ENCODE results near the gene EPHA8.

The EPHA8 gene

GRCh38 chr1:22537441-22538139 is 25.7 kb upstream of the EPHA8 start:
- no peaks in the 10 kb centered on the region for H3K36me3 ChIP-seq (ENCODE audit: control insufficient read depth, insufficient read depth, low read length, severe bottlenecking)
- no peaks in the 10 kb centered on the region for H3K9me3 ChIP-seq (ENCODE audit: control insufficient read depth, low read length)
- peaks cover 6% of the 10 kb centered on the region for H3K4me1 ChIP-seq (ENCODE audit: control insufficient read depth, insufficient read depth, low read length)
- no peak overlapping the region for H3K9ac ChIP-seq (ENCODE audit: low read length)
- no peaks in the 10 kb centered on the region for H3K27me3 ChIP-seq (replicated peaks; ENCODE audit: control insufficient read depth, insufficient read depth, low read length)
- DNase-seq (ENCODE audit: low read depth): no peak
- no peak overlapping the region for H3K4me3 ChIP-seq (ENCODE audit: low read length)

GRCh38 chr1:22539510-22540118 is 23.7 kb upstream of the EPHA8 start:
- Histone ChIP-seq H3K27me3 (replicated peaks; ENCODE audit: control insufficient read depth, insufficient read depth, low read length) (peaks cover 10% of the 10 kb centered on the region), H3K9ac (ENCODE audit: low read length) (no peak overlapping the region), H3K4me3 (ENCODE audit: low read length) (no peak overlapping the region), H3K36me3 (ENCODE audit: control insufficient read depth, insufficient read depth, low read length, severe bottlenecking) (no peaks in the 10 kb centered on the region), H3K4me1 (ENCODE audit: control insufficient read depth, insufficient read depth, low read length) (peaks cover 6% of the 10 kb centered on the region), H3K9me3 (ENCODE audit: control insufficient read depth, low read length) (no peaks in the 10 kb centered on the region)
- DNase-seq (ENCODE audit: low read depth): no peak

- Histone ChIP-seq H3K4me1 (ENCODE audit: control insufficient read depth, insufficient read depth, low read length) (peaks cover 6% of the 10 kb centered on the region), H3K9me3 (ENCODE audit: control insufficient read depth, low read length) (no peaks in the 10 kb centered on the region), H3K36me3 (ENCODE audit: control insufficient read depth, insufficient read depth, low read length, severe bottlenecking) (no peaks in the 10 kb centered on the region), H3K9ac (ENCODE audit: low read length) (no peak overlapping the region), H3K27me3 (replicated peaks; ENCODE audit: control insufficient read depth, insufficient read depth, low read length) (peaks cover 16% of the 10 kb centered on the region), H3K4me3 (ENCODE audit: low read length) (no peak overlapping the region)
- DNase-seq (ENCODE audit: low read depth): no peak
These were observed 23.0 kb upstream of the EPHA8 start for GRCh38 chr1:22540337-22540736.

- H3K36me3 ChIP-seq (ENCODE audit: control insufficient read depth, insufficient read depth, low read length, severe bottlenecking): no peaks in the 10 kb centered on the region
- no peaks in the 10 kb centered on the region for H3K9me3 ChIP-seq (ENCODE audit: control insufficient read depth, low read length)
- no peak for DNase-seq (ENCODE audit: low read depth)
- no peak overlapping the region for H3K9ac ChIP-seq (ENCODE audit: low read length)
- H3K4me1 ChIP-seq (ENCODE audit: control insufficient read depth, insufficient read depth, low read length): peaks cover 6% of the 10 kb centered on the region
- peaks cover 42% of the 10 kb centered on the region for H3K27me3 ChIP-seq (replicated peaks; ENCODE audit: control insufficient read depth, insufficient read depth, low read length)
- no peak overlapping the region for H3K4me3 ChIP-seq (ENCODE audit: low read length)
These were observed 20.4 kb upstream of the EPHA8 start for GRCh38 chr1:22542886-22543285.

GRCh38 chr1:22543679-22544078 is 19.6 kb upstream of the EPHA8 start:
- peaks cover 6% of the 10 kb centered on the region for H3K4me1 ChIP-seq (ENCODE audit: control insufficient read depth, insufficient read depth, low read length)
- H3K4me3 ChIP-seq (ENCODE audit: low read length): no peak overlapping the region
- no peak overlapping the region for H3K9ac ChIP-seq (ENCODE audit: low read length)
- DNase-seq (ENCODE audit: low read depth): no peak
- no peaks in the 10 kb centered on the region for H3K36me3 ChIP-seq (ENCODE audit: control insufficient read depth, insufficient read depth, low read length, severe bottlenecking)
- no peaks in the 10 kb centered on the region for H3K9me3 ChIP-seq (ENCODE audit: control insufficient read depth, low read length)
- peaks cover 47% of the 10 kb centered on the region for H3K27me3 ChIP-seq (replicated peaks; ENCODE audit: control insufficient read depth, insufficient read depth, low read length)

- no peak overlapping the region for H3K4me3 ChIP-seq (ENCODE audit: low read length)
- DNase-seq (ENCODE audit: low read depth): no peak
- peaks cover 6% of the 10 kb centered on the region for H3K4me1 ChIP-seq (ENCODE audit: control insufficient read depth, insufficient read depth, low read length)
- peaks cover 53% of the 10 kb centered on the region for H3K27me3 ChIP-seq (replicated peaks; ENCODE audit: control insufficient read depth, insufficient read depth, low read length)
- no peaks in the 10 kb centered on the region for H3K9me3 ChIP-seq (ENCODE audit: control insufficient read depth, low read length)
- H3K36me3 ChIP-seq (ENCODE audit: control insufficient read depth, insufficient read depth, low read length, severe bottlenecking): no peaks in the 10 kb centered on the region
- H3K9ac ChIP-seq (ENCODE audit: low read length): no peak overlapping the region
These were observed 18.7 kb upstream of the EPHA8 start for GRCh38 chr1:22544606-22545005.

GRCh38 chr1:22545141-22545540 is 18.1 kb upstream of the EPHA8 start:
- no peak overlapping the region for H3K4me3 ChIP-seq (ENCODE audit: low read length)
- no peaks in the 10 kb centered on the region for H3K36me3 ChIP-seq (ENCODE audit: control insufficient read depth, insufficient read depth, low read length, severe bottlenecking)
- no peak for DNase-seq (ENCODE audit: low read depth)
- peaks cover 5% of the 10 kb centered on the region for H3K4me1 ChIP-seq (ENCODE audit: control insufficient read depth, insufficient read depth, low read length)
- no peaks in the 10 kb centered on the region for H3K9me3 ChIP-seq (ENCODE audit: control insufficient read depth, low read length)
- H3K9ac ChIP-seq (ENCODE audit: low read length): no peak overlapping the region
- H3K27me3 ChIP-seq (replicated peaks; ENCODE audit: control insufficient read depth, insufficient read depth, low read length): peaks cover 58% of the 10 kb centered on the region

GRCh38 chr1:22547186-22547817 is 16.0 kb upstream of the EPHA8 start:
- DNase-seq (ENCODE audit: low read depth): no peak
- H3K9me3 ChIP-seq (ENCODE audit: control insufficient read depth, low read length): no peaks in the 10 kb centered on the region
- H3K27me3 ChIP-seq (replicated peaks; ENCODE audit: control insufficient read depth, insufficient read depth, low read length): peaks cover 71% of the 10 kb centered on the region
- no peak overlapping the region for H3K4me3 ChIP-seq (ENCODE audit: low read length)
- no peaks in the 10 kb centered on the region for H3K36me3 ChIP-seq (ENCODE audit: control insufficient read depth, insufficient read depth, low read length, severe bottlenecking)
- no peaks in the 10 kb centered on the region for H3K4me1 ChIP-seq (ENCODE audit: control insufficient read depth, insufficient read depth, low read length)
- H3K9ac ChIP-seq (ENCODE audit: low read length): no peak overlapping the region

GRCh38 chr1:22547818-22548462 is 15.3 kb upstream of the EPHA8 start:
- Histone ChIP-seq H3K9me3 (ENCODE audit: control insufficient read depth, low read length) (no peaks in the 10 kb centered on the region), H3K4me1 (ENCODE audit: control insufficient read depth, insufficient read depth, low read length) (no peaks in the 10 kb centered on the region), H3K27me3 (replicated peaks; ENCODE audit: control insufficient read depth, insufficient read depth, low read length) (peaks cover 77% of the 10 kb centered on the region), H3K9ac (ENCODE audit: low read length) (no peak overlapping the region), H3K36me3 (ENCODE audit: control insufficient read depth, insufficient read depth, low read length, severe bottlenecking) (no peaks in the 10 kb centered on the region), H3K4me3 (ENCODE audit: low read length) (no peak overlapping the region)
- DNase-seq (ENCODE audit: low read depth): no peak

GRCh38 chr1:22550021-22550420 is 13.3 kb upstream of the EPHA8 start:
- Histone ChIP-seq H3K9ac (ENCODE audit: low read length) (no peak overlapping the region), H3K4me3 (ENCODE audit: low read length) (no peak overlapping the region), H3K4me1 (ENCODE audit: control insufficient read depth, insufficient read depth, low read length) (peaks cover 5% of the 10 kb centered on the region), H3K27me3 (replicated peaks; ENCODE audit: control insufficient read depth, insufficient read depth, low read length) (peaks cover 83% of the 10 kb centered on the region), H3K36me3 (ENCODE audit: control insufficient read depth, insufficient read depth, low read length, severe bottlenecking) (no peaks in the 10 kb centered on the region), H3K9me3 (ENCODE audit: control insufficient read depth, low read length) (no peaks in the 10 kb centered on the region)
- DNase-seq (ENCODE audit: low read depth): no peak

- Histone ChIP-seq H3K36me3 (ENCODE audit: control insufficient read depth, insufficient read depth, low read length, severe bottlenecking) (no peaks in the 10 kb centered on the region), H3K4me1 (ENCODE audit: control insufficient read depth, insufficient read depth, low read length) (peaks cover 5% of the 10 kb centered on the region), H3K9ac (ENCODE audit: low read length) (no peak overlapping the region), H3K4me3 (ENCODE audit: low read length) (no peak overlapping the region), H3K9me3 (ENCODE audit: control insufficient read depth, low read length) (no peaks in the 10 kb centered on the region), H3K27me3 (replicated peaks; ENCODE audit: control insufficient read depth, insufficient read depth, low read length) (peaks cover 81% of the 10 kb centered on the region)
- no peak for DNase-seq (ENCODE audit: low read depth)
These were observed 11.7 kb upstream of the EPHA8 start for GRCh38 chr1:22551591-22551990.
